Right cardiac atrium (tissue), 5 donors: ENCODE data around the gene TXK. TPM values are rescaled to one million over a fixed set of nuclear protein-coding genes. Genes with fewer than 3 reads are reported as not detected.

Source experiments
- ATAC-seq, 2 donors: fragments of 200-7000 bp; cut with Tn5 transposase; one replicate each; pipeline versions ENCODE4 v1.8.0 to v1.9.1; 2020; ENCODE audit warnings: moderate library complexity in 2 of 2, mild to moderate bottlenecking in 1 of 2
- DNase-seq, 3 donors: peaks; one replicate each; pipeline ENCODE4 v3.0.0-alpha.2; 2020
- H3K27ac ChIP-seq: one replicate; pipeline ENCODE4 v1.5.1; 2013; ENCODE audit warnings: mild to moderate bottlenecking, low read length, control low read depth, moderate library complexity
- H3K27me3 ChIP-seq: one replicate; pipeline ENCODE4 v1.6.1; 2013; ENCODE audit not compliant: control insufficient read depth, insufficient read depth
- H3K4me1 ChIP-seq: one replicate; pipeline ENCODE4 v1.6.1; 2013; ENCODE audit warnings: low read length; ENCODE audit not compliant: control insufficient read depth, insufficient read depth
- H3K4me3 ChIP-seq: one replicate; pipeline ENCODE4 v1.5.1; 2013; ENCODE audit warnings: low read length, control low read depth
- H3K9me3 ChIP-seq: one replicate; pipeline ENCODE4 v1.6.1; 2013; ENCODE audit warnings: low read length; ENCODE audit not compliant: control insufficient read depth
- WGBS: extraction: QIAGEN DNeasy Blood & Tissue Kit; methylation state at CpG from one replicate; pipeline ENCODE4 v1.1.7; 2013; 5-methylcytosine and 5-hydroxymethylcytosine counted together
- intact Hi-C, 4 donors: fragments of 100-400 bp; cut with DNase I; formaldehyde crosslinking; loops; one replicate each; pipeline versions ENCODE4 v1.11.0 to v1.14.0; 2022 to 2023
- polyA plus RNA-seq: library from polyadenylated mRNA; stranded (reverse); fragments of 200-250 nt; gene quantifications from one replicate; pipeline ENCODE4 v1.2.3, GENCODE V29; 2013
- total RNA-seq, 4 donors: library from RNA; stranded (reverse); fragmentation: NEBNext Ultra II Directional; extraction: Animal tissue kit (Norgen Biotek cat#: 25700); gene quantifications; one replicate each; pipeline ENCODE4 v1.2.1, GENCODE V29; 2021
- donor health status: healthy with polysubstance abuse.
- donor health status: DM: no; HTN: yes; CAD: no.
- donor health status: DM: no; HTN: no; CAD: no.
- donor health status: DM: no; HTN: yes; CAD: no; lungs with severe emphysema.
- donor health status: DM: yes; HTN: yes; CAD: no.

Gene TXK
- total and polyA plus RNA-seq, 5 donors = 0.14 to 1.8 (median 0.71) TPM

- intact Hi-C loops = no loop called here
- Histone ChIP-seq H3K4me1 (no peaks in the 10 kb centered on the region), H3K4me3 (no peak overlapping the region), H3K27me3 (no peaks in the 10 kb centered on the region), H3K27ac (no peak overlapping the region), H3K9me3 (no peaks in the 10 kb centered on the region)
- 91% methylated on average over 3 of the region's 3 CpGs for WGBS
- no peak for ATAC-seq
- no peak for DNase-seq
These were observed 30.4 kb downstream of the TXK start for GRCh38 chr4:48103483-48104139.

- intact Hi-C loops = no loop called here
- DNase-seq (no peak), ATAC-seq (no peak)
- Histone ChIP-seq H3K27ac (no peak overlapping the region), H3K4me3 (no peak overlapping the region), H3K4me1 (no peaks in the 10 kb centered on the region), H3K9me3 (no peaks in the 10 kb centered on the region), H3K27me3 (no peaks in the 10 kb centered on the region)
- WGBS = 84% methylated on average over 3 of the region's 3 CpGs
These were observed 31.7 kb downstream of the TXK start for GRCh38 chr4:48102303-48102702.

- ATAC-seq = no peak
- Histone ChIP-seq H3K4me1 (no peaks in the 10 kb centered on the region), H3K9me3 (no peaks in the 10 kb centered on the region), H3K27ac (no peak overlapping the region), H3K27me3 (no peaks in the 10 kb centered on the region), H3K4me3 (no peak overlapping the region)
- 66% methylated on average over 1 of the region's 1 CpG for WGBS
- intact Hi-C loops = no loop called here
- DNase-seq = no peak
These were observed 33.8 kb downstream of the TXK start for GRCh38 chr4:48100256-48100655.

GRCh38 chr4:48095441-48095840 is 38.6 kb downstream of the TXK start:
- DNase-seq (no peak), ATAC-seq (no peak)
- Histone ChIP-seq H3K27ac (no peak overlapping the region), H3K27me3 (peaks cover 3% of the 10 kb centered on the region), H3K4me3 (no peak overlapping the region), H3K4me1 (no peaks in the 10 kb centered on the region), H3K9me3 (no peaks in the 10 kb centered on the region)
- 72% methylated on average over 2 of the region's 2 CpGs for WGBS
- intact Hi-C loops = no loop called here

GRCh38 chr4:48093991-48094416 is 40.0 kb downstream of the TXK start:
- Histone ChIP-seq H3K9me3 (no peaks in the 10 kb centered on the region), H3K27me3 (peaks cover 3% of the 10 kb centered on the region), H3K4me1 (no peaks in the 10 kb centered on the region), H3K4me3 (no peak overlapping the region), H3K27ac (no peak overlapping the region)
- ATAC-seq = no peak
- 40% methylated on average over 3 of the region's 3 CpGs for WGBS
- no peak for DNase-seq
- intact Hi-C loops = no loop called here

GRCh38 chr4:48090621-48091020 is 43.4 kb downstream of the TXK start:
- ATAC-seq (no peak), DNase-seq (no peak)
- no peak overlapping the region for H3K27ac ChIP-seq
- no peaks in the 10 kb centered on the region for H3K4me1 ChIP-seq
- no peaks in the 10 kb centered on the region for H3K9me3 ChIP-seq
- no peak overlapping the region for H3K4me3 ChIP-seq
- WGBS = 63% methylated on average over 5 of the region's 5 CpGs
- peaks cover 3% of the 10 kb centered on the region for H3K27me3 ChIP-seq
- intact Hi-C loops = no loop called here

GRCh38 chr4:48085821-48086589 is 48.0 kb downstream of the TXK start:
- WGBS = 65% methylated on average over 8 of the region's 8 CpGs
- Histone ChIP-seq H3K9me3 (no peaks in the 10 kb centered on the region), H3K4me3 (no peak overlapping the region), H3K4me1 (no peaks in the 10 kb centered on the region), H3K27me3 (no peaks in the 10 kb centered on the region), H3K27ac (no peak overlapping the region)
- DNase-seq (no peak), ATAC-seq (no peak)
- intact Hi-C loops = loop anchor here in 2 of 4 donors (5.0 to 10.0 kb wide), 3 partner anchors 74 to 151 kb away; no protein-coding TSS in a partner anchor

GRCh38 chr4:48082956-48083355 is 51.1 kb downstream of the TXK start:
- DNase-seq (no peak), ATAC-seq (no peak)
- Histone ChIP-seq H3K4me3 (no peak overlapping the region), H3K27ac (no peak overlapping the region), H3K4me1 (no peaks in the 10 kb centered on the region), H3K9me3 (no peaks in the 10 kb centered on the region), H3K27me3 (no peaks in the 10 kb centered on the region)
- WGBS = 79% methylated on average over 2 of the region's 2 CpGs
- intact Hi-C loops = loop anchor here in 2 of 4 donors (5.0 to 10.0 kb wide), 2 partner anchors 81 to 148 kb away; no protein-coding TSS in a partner anchor

GRCh38 chr4:48081196-48081595 is 52.9 kb downstream of the TXK start:
- WGBS = 54% methylated on average over 1 of the region's 1 CpG

GRCh38 chr4:48079972-48080391 is 54.1 kb downstream of the TXK start:
- 71% methylated on average over 3 of the region's 3 CpGs for WGBS
- no peaks in the 10 kb centered on the region for H3K4me1 ChIP-seq
- no peak overlapping the region for H3K27ac ChIP-seq
- DNase-seq (no peak), ATAC-seq (no peak)
- intact Hi-C loops = loop anchor here in 2 of 4 donors (5.0 to 10.0 kb wide), 2 partner anchors 78 to 145 kb away; no protein-coding TSS in a partner anchor
- H3K4me3 ChIP-seq = no peak overlapping the region
- H3K27me3 ChIP-seq = no peaks in the 10 kb centered on the region
- H3K9me3 ChIP-seq = no peaks in the 10 kb centered on the region

More at GRCh38 chr4:48081196-48081595, 52.9 kb downstream of the TXK start:
- Histone ChIP-seq H3K4me1 (no peaks in the 10 kb centered on the region), H3K27me3 (no peaks in the 10 kb centered on the region), H3K4me3 (no peak overlapping the region), H3K27ac (no peak overlapping the region), H3K9me3 (no peaks in the 10 kb centered on the region)
- no peak for DNase-seq
- ATAC-seq = no peak
- intact Hi-C loops = loop anchor here in 2 of 4 donors (5.0 to 10.0 kb wide), 2 partner anchors 79 to 146 kb away; no protein-coding TSS in a partner anchor
